Keratinocyte (primary cell): ENCODE results near the gene C4orf46.

Experiments used
- CTCF ChIP-seq, 3 experiments: IDR thresholded peaks in 1 of 3; conservative IDR thresholded peaks in 1 of 3; optimal IDR thresholded peaks in 1 of 3; 2 replicates in 2 of 3; 3 replicates in 1 of 3; pipeline versions ENCODE3 to v1.5.1; 2011; ENCODE audit warnings: low read length in 3 of 3, mild to moderate bottlenecking in 3 of 3, moderate library complexity in 2 of 3, control low read depth in 1 of 3, inconsistent platforms in 1 of 3; ENCODE audit not compliant: insufficient read depth in 2 of 3; ENCODE audit errors: extremely low read depth in 1 of 3
- EZH2 ChIP-seq: IDR thresholded peaks from one replicate; pipeline ENCODE4 v1.6.1; 2012; ENCODE audit warnings: inconsistent platforms, mild to moderate bottlenecking, low read length, moderate library complexity

- TF ChIP-seq CTCF (optimal IDR thresholded peaks at IDR 0.05 in 1 of 3, IDR thresholded peaks at IDR 0.05 in 1 of 3, conservative IDR thresholded peaks at IDR 0.05 in 1 of 3; ENCODE audit: extremely low read depth in 1 of 3, insufficient read depth in 2 of 3, low read length in 3 of 3) (no peak), EZH2 (no peak)
These were observed 17.1 kb upstream of the C4orf46 start for GRCh38 chr4:158688813-158689212.
